ENCODE results near the gene FLRT2.

DNA sequence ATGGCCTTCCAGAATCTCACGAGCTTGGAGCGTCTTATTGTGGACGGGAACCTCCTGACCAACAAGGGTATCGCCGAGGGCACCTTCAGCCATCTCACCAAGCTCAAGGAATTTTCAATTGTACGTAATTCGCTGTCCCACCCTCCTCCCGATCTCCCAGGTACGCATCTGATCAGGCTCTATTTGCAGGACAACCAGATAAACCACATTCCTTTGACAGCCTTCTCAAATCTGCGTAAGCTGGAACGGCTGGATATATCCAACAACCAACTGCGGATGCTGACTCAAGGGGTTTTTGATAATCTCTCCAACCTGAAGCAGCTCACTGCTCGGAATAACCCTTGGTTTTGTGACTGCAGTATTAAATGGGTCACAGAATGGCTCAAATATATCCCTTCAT lies 92.2 kb downstream of the FLRT2 start:
- TF ChIP-seq, protein P1, sequence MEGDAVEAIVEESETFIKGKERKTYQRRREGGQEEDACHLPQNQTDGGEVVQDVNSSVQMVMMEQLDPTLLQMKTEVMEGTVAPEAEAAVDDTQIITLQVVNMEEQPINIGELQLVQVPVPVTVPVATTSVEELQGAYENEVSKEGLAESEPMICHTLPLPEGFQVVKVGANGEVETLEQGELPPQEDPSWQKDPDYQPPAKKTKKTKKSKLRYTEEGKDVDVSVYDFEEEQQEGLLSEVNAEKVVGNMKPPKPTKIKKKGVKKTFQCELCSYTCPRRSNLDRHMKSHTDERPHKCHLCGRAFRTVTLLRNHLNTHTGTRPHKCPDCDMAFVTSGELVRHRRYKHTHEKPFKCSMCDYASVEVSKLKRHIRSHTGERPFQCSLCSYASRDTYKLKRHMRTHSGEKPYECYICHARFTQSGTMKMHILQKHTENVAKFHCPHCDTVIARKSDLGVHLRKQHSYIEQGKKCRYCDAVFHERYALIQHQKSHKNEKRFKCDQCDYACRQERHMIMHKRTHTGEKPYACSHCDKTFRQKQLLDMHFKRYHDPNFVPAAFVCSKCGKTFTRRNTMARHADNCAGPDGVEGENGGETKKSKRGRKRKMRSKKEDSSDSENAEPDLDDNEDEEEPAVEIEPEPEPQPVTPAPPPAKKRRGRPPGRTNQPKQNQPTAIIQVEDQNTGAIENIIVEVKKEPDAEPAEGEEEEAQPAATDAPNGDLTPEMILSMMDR (IDR thresholded peaks at IDR 0.05): no peak
- TF ChIP-seq POLR2A (IDR thresholded peaks at IDR 0.05): no peak
